NT2/D1 (cell line): ENCODE results near the gene CD302.

ENCODE experiments used
- SUZ12 ChIP-seq: IDR thresholded peaks from 2 replicates; pipeline ENCODE4 v1.6.1; 2011; ENCODE audit not compliant: insufficient read length, insufficient read depth; ENCODE audit errors: extremely low read depth
- YY1 ChIP-seq: IDR thresholded peaks from 2 replicates; pipeline ENCODE4 v1.6.1; 2011; ENCODE audit not compliant: insufficient read length, insufficient read depth

DNA sequence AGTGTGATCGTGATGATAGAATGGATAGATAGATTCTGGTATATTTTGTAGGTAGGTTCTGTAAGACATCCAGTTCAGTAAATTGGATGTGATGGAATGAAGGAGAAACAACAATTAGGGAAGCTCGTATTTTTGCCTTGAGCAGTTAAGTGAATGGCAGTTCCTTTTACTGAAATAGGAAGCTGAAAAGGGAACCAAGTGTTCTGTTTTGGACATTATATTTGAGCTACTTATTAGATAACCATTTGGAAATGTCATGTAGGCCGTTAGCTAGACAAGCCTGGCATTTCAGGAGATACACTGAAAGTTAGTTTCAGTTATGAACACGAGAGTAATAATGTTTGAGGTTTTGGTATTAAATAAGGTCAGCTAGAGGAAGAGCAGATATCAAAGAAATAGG lies 44.2 kb downstream of the CD302 start:
- TF ChIP-seq YY1 (no peak), SUZ12 (no peak)
